Activated T-cell treated with anti-CD3 and anti-CD28 coated beads, Interleukin-2, amount 50 U/mL, for 24 hours (primary cell): ENCODE data around the gene NDST1.

ENCODE experiments used
- DNase-seq: peaks from one replicate; pipeline ENCODE4 v3.0.0-alpha.2; 2020
- H3K27ac Mint-ChIP-seq: 2 replicates; pipeline ENCODE4 v1.8.0; 2020; ENCODE audit warnings: mild to moderate bottlenecking, mixed read lengths
- H3K27me3 Mint-ChIP-seq: 2 replicates; pipeline ENCODE4 v1.8.0; 2020; ENCODE audit warnings: mixed read lengths
- H3K36me3 Mint-ChIP-seq: 2 replicates; pipeline ENCODE4 v1.8.0; 2020; ENCODE audit warnings: low read depth, mixed read lengths
- H3K4me1 Mint-ChIP-seq: 2 replicates; pipeline ENCODE4 v1.8.0; 2020; ENCODE audit warnings: low read depth, mixed read lengths
- H3K4me3 Mint-ChIP-seq: 2 replicates; pipeline ENCODE4 v1.8.0; 2020; ENCODE audit warnings: mild to moderate bottlenecking, moderate library complexity, mixed read lengths
- H3K9me3 Mint-ChIP-seq: 2 replicates; pipeline ENCODE4 v1.8.0; 2020; ENCODE audit warnings: mixed read lengths

NDST1 gene

DNA sequence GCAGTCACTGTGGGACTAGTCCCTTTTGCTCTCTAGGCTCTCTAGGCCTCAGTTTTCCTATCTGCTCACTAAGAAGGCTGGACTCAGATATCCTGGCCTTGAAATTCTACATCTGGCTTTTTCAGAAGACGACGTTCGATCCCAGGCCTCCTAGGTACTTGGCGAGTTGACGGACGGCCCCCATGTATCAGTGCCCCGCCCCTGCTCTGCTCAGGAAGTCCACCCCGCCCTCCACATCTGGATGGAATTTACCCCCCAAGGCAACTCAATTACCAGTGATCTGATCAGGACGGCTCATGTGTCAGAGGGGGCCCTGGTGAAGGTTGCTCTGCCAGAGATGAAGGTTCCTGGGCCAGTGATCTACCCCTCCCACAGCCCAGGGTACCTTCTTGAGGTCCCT is 88.4 kb downstream of the NDST1 start:
- no peak overlapping the region for H3K27ac Mint-ChIP-seq
- DNase-seq: no peak
- no peaks in the 10 kb centered on the region for H3K27me3 Mint-ChIP-seq

DNA sequence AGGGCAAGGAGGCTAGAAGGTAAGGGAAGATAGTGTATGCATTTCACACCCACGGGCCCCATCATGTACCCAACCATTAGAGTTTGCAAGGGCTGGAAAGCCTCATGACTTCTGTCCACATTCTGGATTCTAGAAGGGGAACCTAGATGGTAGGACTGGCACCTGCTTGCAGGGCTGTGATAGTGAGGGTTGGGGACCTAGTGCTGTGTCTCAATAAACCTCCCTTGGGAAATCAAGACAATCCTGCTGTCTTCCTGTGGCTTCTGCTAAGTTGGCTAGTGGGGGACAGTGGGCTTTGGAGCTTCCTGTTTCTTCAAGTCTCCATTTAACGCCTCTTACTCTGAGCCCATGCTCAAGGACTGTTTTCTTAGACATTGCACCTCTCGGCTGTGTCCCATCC is 88.9 kb downstream of the NDST1 start:
- no peak overlapping the region for H3K27ac Mint-ChIP-seq
- no peak overlapping the region for H3K4me3 Mint-ChIP-seq
- H3K9me3 Mint-ChIP-seq: no peaks in the 10 kb centered on the region
- no peaks in the 10 kb centered on the region for H3K4me1 Mint-ChIP-seq
- no peaks in the 10 kb centered on the region for H3K27me3 Mint-ChIP-seq
- H3K36me3 Mint-ChIP-seq: no peaks in the 10 kb centered on the region
- no peak for DNase-seq

More for the DNA sequence above, 88.4 kb downstream of the NDST1 start:
- no peaks in the 10 kb centered on the region for H3K9me3 Mint-ChIP-seq
- H3K36me3 Mint-ChIP-seq: no peaks in the 10 kb centered on the region
- no peaks in the 10 kb centered on the region for H3K4me1 Mint-ChIP-seq
- no peak overlapping the region for H3K4me3 Mint-ChIP-seq

DNA sequence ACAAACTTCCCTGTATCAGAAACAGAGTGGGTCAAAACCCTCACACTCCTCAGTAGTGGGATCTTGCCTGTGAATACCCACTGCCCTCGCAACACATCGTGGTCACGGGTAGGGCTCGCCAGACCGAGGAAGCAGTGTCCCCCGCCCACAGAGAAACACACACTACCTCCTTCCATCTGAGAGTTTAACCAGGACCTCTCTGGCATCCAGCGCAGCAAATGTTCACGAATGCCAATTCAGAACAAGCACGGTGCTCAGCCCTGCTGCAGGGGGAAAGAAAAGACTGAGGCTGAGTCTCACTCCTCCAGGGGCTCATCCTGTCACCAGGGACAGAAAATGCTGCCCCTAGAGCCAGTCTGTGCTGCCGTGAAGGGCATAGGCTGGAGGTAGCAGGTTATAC is 90.1 kb downstream of the NDST1 start:
- Mint-ChIP-seq H3K27ac (no peak overlapping the region), H3K9me3 (no peaks in the 10 kb centered on the region), H3K27me3 (no peaks in the 10 kb centered on the region), H3K4me1 (no peaks in the 10 kb centered on the region), H3K36me3 (no peaks in the 10 kb centered on the region), H3K4me3 (no peak overlapping the region)
- DNase-seq: no peak

DNA sequence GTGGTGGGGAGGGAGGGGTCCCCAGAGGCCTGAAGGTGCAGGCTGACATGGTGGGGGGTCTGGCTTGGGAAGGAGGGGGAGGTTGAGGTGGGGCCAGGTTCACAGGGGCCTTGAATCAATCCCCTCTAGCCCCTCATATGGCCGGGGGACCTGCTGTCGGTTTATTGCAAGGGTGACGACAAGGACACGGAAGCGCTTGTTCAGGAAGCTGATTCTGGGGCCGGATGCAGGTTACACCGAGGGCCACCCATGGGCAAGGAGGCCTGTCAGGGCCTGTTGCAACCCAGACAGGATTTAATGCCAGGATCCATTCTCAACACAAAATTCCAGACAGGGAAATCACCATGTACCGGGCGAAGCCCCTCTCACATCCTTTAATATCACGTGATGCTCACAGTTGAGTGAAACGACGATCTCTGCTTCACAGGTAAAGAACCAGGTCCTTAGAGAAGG is 90.9 kb downstream of the NDST1 start:
- DNase-seq: no peak
- Mint-ChIP-seq H3K27me3 (no peaks in the 10 kb centered on the region), H3K27ac (no peak overlapping the region), H3K36me3 (no peaks in the 10 kb centered on the region), H3K4me3 (no peak overlapping the region), H3K4me1 (no peaks in the 10 kb centered on the region), H3K9me3 (no peaks in the 10 kb centered on the region)

DNA sequence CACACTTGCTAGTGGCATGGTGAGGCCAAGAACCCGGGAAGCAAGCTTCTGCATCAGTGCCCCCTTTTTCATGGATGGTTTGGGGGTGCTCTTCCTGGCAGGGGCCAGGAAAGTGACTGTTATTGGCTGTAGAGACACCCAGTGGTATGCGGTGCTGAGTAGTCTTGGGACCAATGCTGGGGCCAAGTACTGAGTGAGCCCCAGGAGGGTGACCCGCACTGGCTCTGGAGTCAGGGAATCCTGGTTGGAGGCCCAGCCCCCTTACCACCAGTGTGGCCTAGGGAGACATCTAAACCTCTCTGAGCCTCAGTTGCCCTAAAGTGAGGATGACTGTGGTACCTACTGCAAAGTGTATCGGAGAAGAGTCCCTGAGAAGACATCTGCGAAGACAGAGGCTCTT is 91.3 kb downstream of the NDST1 start:
- no peak for DNase-seq

DNA sequence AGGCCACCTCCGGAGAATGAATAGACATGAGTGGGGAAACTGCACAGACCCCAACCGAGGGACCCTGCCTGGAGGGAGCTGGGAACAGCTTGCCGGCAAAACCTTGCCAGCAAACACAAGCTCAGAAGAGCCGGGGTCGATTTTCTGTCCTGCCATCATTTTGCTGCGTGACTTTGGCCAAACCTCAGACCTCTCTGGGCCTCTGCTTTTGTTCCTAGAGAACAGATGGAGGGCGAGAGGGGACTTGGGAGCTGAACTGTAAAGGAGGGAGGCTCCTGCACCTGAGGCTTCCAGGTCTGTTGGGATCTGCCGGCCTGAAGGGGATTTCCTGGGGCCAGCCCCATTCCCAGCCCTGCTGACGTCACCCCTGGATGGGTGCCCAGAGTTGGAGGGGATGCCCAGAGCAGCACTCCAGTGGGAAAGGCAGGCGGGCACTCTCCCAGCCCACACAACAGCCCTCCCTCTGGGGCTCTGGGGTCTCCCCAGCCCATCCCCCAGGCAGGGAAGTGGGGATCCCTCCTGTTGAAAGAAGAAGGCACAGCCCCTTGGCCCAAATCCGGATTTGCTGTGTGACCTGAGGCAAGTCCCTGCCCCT is 92.1 kb downstream of the NDST1 start:
- H3K9me3 Mint-ChIP-seq: no peaks in the 10 kb centered on the region
- H3K4me3 Mint-ChIP-seq: no peak overlapping the region

More for the DNA sequence above, 91.3 kb downstream of the NDST1 start:
- Mint-ChIP-seq H3K4me3 (no peak overlapping the region), H3K27ac (no peak overlapping the region), H3K27me3 (no peaks in the 10 kb centered on the region), H3K9me3 (no peaks in the 10 kb centered on the region), H3K4me1 (no peaks in the 10 kb centered on the region), H3K36me3 (no peaks in the 10 kb centered on the region)

DNA sequence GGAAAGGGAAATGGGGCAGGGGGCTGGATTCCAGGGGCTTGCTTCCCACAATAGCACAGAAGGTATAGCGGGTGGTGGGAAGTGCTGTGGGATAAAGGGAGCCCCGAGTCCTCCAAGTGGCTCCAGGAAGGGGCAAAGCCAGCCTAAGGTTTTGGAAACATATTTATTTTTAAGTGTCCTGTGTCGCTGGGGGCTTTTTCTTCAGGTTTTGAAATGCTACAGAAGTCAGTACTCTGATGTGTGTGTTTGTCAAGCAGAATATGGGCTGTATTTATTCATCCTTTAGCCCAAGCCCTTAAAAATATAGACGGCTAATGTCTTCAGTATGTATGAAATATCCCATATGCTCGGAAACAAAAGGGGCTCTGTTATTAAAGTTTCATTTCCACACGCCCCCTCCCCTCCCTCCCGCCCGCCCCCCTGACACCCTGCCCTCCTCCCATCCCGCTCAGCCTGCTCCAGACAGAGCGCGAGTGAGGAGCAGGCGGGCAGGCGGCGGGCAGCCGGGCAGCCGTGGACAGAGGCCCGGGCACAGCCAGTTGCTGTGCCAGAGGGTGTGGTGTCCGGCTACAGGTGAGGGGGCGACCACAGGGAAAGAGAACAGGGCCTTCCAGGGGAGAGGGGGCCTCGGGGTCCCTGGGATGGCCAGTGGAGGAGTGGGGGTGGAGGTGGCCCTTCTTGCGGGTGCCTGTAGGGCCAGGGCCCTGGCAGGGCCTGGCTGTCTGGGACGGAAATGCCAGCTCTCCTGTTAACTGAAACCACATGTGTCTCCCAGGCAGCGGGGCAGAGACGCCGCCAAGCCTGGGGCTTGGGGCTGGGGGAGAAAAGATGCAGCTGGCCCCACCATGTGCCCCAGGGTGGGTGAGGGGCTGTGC is 92.9 kb downstream of the NDST1 start:
- Mint-ChIP-seq H3K27ac (no peak overlapping the region), H3K4me3 (no peak overlapping the region), H3K4me1 (no peaks in the 10 kb centered on the region)

More for the DNA sequence above, 92.1 kb downstream of the NDST1 start:
- no peak for DNase-seq
- H3K4me1 Mint-ChIP-seq: no peaks in the 10 kb centered on the region
- H3K27me3 Mint-ChIP-seq: no peaks in the 10 kb centered on the region
- H3K27ac Mint-ChIP-seq: no peak overlapping the region
- H3K36me3 Mint-ChIP-seq: no peaks in the 10 kb centered on the region

DNA sequence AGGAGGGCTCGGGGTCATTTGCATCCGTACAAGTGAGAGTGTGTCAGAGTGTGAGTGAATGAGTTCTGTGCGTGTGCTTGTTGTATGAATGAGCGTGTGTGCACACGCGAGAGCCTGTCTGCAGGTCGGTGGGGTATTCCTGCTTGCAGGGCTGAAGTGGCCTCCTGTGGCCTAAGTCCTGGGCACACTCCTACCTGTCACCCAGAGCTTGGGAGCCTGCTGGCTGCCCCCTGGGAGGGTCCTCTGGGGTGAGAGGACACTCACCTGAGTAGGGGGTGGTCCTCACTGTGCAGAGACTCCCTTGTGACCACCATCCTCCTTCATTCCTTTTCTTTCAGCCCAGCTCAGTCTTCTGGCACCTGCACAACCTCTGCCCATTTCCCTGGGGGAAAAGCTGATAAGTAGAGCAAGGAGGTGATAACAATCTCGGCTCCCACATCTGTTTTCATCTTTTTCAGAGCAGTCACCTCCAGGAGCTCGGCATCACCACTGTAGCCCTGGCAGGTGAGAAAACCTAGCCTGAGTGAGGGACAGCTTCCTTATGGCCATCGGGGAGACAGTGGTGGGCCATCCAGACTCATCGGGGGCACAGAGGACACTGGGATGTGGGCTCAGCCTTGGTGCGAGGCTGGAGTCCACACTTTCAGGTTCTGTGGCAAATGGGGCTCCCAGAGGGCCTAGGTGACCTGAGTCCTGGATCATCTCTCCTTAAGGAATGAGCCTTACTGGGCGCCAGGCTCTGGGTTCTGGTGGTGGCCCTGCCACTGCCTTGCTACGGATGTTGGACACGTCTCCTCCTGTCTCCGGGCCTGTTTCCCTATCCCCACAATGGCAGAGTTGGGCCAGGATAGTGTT is 93.8 kb downstream of the NDST1 start:
- H3K27me3 Mint-ChIP-seq: no peaks in the 10 kb centered on the region
- no peaks in the 10 kb centered on the region for H3K9me3 Mint-ChIP-seq

More for the DNA sequence above, 92.9 kb downstream of the NDST1 start:
- Mint-ChIP-seq H3K36me3 (no peaks in the 10 kb centered on the region), H3K27me3 (no peaks in the 10 kb centered on the region), H3K9me3 (no peaks in the 10 kb centered on the region)
- DNase-seq: no peak

DNA sequence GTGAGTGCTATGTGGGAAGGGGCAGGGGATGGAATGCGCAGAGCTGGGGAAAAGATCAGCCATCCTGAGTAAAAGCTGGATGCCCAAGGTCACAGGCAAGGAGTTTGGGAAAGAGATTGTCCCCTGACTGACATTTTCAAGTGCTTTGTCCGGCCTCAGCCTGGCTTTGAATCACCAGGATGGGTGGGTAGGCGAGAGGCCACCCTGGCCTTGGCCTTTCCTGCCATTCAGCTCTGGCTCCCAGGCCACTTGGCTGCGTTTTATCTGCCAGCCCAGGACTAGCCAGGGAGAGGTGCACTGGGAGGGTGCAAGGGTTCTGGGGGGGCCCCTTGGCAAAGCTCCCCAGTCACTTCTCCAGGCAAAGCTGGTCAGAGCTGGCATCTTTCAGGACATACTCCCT is 95.1 kb downstream of the NDST1 start:
- Mint-ChIP-seq H3K4me3 (no peak overlapping the region), H3K9me3 (no peaks in the 10 kb centered on the region), H3K36me3 (no peaks in the 10 kb centered on the region), H3K4me1 (no peaks in the 10 kb centered on the region), H3K27ac (no peak overlapping the region), H3K27me3 (no peaks in the 10 kb centered on the region)
- DNase-seq: no peak

More for the DNA sequence above, 93.8 kb downstream of the NDST1 start:
- no peak for DNase-seq
- Mint-ChIP-seq H3K4me3 (no peak overlapping the region), H3K36me3 (no peaks in the 10 kb centered on the region), H3K4me1 (no peaks in the 10 kb centered on the region), H3K27ac (no peak overlapping the region)

DNA sequence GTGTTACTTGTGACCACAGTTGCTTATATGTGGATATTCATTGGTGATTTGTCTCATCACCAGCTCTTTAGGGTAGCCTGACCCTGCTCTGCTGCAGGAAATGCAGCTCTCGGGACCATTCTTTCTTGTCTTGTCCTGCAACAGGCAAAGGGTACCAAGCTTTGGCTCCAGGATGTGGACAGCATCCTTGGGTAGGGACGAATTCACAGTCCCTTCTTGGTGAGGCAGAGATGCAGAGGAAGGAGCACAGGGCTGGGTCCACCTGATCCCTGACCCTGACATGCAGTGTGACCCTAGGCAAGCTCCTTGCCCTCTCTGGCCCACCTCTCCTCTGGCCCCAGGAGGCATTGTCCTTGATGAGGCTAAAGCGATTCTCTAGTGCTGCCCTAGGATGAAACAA is 95.6 kb downstream of the NDST1 start:
- H3K36me3 Mint-ChIP-seq: no peaks in the 10 kb centered on the region
- no peaks in the 10 kb centered on the region for H3K27me3 Mint-ChIP-seq
- H3K27ac Mint-ChIP-seq: no peak overlapping the region
- DNase-seq: no peak
- no peak overlapping the region for H3K4me3 Mint-ChIP-seq
- H3K4me1 Mint-ChIP-seq: no peaks in the 10 kb centered on the region
- H3K9me3 Mint-ChIP-seq: no peaks in the 10 kb centered on the region

DNA sequence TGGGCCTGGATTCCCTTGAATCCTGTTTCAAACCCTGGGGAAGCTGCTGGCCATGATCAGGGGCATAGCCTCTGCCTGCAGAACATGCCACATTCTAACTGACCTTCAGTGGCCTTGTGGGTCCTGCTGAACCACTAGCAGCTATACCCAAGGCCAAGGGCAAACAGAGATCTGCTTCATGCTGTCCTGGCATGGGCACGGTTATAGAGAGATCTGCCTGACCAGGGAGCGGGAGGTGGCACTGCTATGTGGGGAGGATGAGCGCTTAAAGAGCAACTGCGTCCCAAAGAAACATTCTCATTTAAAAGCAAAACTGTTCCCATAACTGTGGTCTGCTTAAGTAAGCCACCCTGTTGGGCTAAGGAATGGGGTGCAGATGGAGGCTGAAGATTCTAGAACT is 96.1 kb downstream of the NDST1 start:
- Mint-ChIP-seq H3K27me3 (no peaks in the 10 kb centered on the region), H3K27ac (no peak overlapping the region), H3K36me3 (no peaks in the 10 kb centered on the region), H3K9me3 (no peaks in the 10 kb centered on the region), H3K4me1 (no peaks in the 10 kb centered on the region), H3K4me3 (no peak overlapping the region)
- DNase-seq: no peak

DNA sequence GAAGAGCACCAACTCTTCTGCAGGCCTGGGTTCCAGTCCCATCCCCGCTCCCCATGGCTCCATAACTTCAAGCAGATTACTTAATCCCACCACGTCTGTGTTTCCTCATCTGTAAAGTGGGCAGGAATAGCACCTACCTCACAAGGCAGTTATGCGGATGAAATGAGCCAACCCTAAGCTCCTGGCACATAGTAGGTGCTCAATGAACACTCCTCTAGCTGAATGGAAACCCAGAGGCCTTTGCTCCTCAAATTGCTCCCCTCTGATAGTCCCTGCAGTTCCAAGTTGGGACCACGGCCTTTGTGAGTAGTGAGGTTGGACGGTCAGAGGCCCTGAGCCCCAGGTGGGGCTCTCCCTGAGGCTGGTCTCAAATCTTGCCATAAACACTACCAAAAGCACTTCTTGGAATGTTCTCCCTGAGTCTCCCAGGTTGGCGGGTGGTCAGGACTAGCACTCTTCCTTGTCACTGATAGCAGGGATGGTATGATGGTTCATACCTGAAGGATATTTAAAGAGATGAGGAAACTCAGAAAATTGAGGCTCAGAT is 97.0 kb downstream of the NDST1 start:
- Mint-ChIP-seq H3K9me3 (no peaks in the 10 kb centered on the region), H3K27ac (no peak overlapping the region), H3K27me3 (no peaks in the 10 kb centered on the region), H3K4me1 (no peaks in the 10 kb centered on the region), H3K36me3 (no peaks in the 10 kb centered on the region), H3K4me3 (no peak overlapping the region)
- DNase-seq: no peak

DNA sequence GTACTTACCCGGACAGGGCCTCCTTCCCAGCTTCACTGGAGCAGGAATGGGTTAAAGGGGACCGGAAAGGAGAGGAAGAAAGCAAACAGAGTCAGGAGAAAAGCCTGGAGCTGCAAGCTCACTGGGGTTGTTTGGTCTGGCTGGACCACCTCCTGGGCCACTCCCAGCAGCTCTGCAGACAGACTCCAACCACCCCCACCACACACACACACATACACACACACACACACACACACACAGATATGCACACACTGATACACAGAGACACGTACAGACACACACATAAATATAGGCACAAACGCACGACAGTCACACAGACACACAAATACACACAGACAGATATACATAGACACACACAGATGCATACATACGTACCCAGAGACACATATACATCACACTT is 97.6 kb downstream of the NDST1 start:
- H3K27me3 Mint-ChIP-seq: no peaks in the 10 kb centered on the region
- H3K36me3 Mint-ChIP-seq: no peaks in the 10 kb centered on the region
- no peak overlapping the region for H3K27ac Mint-ChIP-seq
- no peaks in the 10 kb centered on the region for H3K4me1 Mint-ChIP-seq
- H3K4me3 Mint-ChIP-seq: no peak overlapping the region
- no peak for DNase-seq
- no peaks in the 10 kb centered on the region for H3K9me3 Mint-ChIP-seq

DNA sequence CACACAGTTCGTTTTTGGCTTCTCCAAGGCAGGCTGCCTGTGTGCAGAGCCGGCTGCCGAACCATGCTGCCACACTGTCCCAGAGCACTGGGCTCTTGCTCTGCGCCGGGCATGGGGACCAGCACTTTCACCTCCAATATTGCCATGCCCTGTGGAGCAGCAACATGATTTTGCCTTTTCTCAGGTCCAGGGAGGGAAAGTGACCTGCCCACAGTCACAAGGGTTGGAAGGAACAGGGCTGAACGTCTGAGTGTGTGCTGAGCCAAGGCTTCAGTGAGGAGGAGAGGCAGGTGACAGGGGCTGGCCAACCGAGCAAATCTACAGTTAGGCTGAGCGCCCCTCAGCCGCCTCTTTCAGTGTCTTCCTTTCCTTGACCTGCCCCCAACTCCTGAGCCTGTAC is 98.5 kb downstream of the NDST1 start:
- no peaks in the 10 kb centered on the region for H3K4me1 Mint-ChIP-seq
- no peaks in the 10 kb centered on the region for H3K36me3 Mint-ChIP-seq
- DNase-seq: no peak
- H3K4me3 Mint-ChIP-seq: no peak overlapping the region
- no peak overlapping the region for H3K27ac Mint-ChIP-seq
- no peaks in the 10 kb centered on the region for H3K27me3 Mint-ChIP-seq
- H3K9me3 Mint-ChIP-seq: no peaks in the 10 kb centered on the region
